Suprapubic skin (tissue), 4 donors: Measurements from ENCODE around the gene NAP1L4.

Experiments
- CTCF ChIP-seq, 2 donors: fragments of 200-600 bp in 1 of 2; fragments of 450-650 bp in 1 of 2; sonication (generic) in 1 of 2; IDR thresholded peaks; one replicate each; pipeline ENCODE4 v1.5.1; 2016 to 2019; ENCODE audit warnings: antibody characterized with exemption in 2 of 2, mild to moderate bottlenecking in 1 of 2, moderate library complexity in 1 of 2
- EP300 ChIP-seq: sonication (generic); formaldehyde crosslinking; IDR thresholded peaks from one replicate; pipeline ENCODE4 v1.6.1; 2017; ENCODE audit warnings: antibody characterized with exemption
- POLR2A ChIP-seq, 2 donors: fragments of 450-650 bp; IDR thresholded peaks; one replicate each; pipeline ENCODE4 v1.6.1; 2017; ENCODE audit warnings: antibody characterized with exemption in 2 of 2, mild to moderate bottlenecking in 2 of 2, moderate library complexity in 2 of 2
- POLR2AphosphoS5 ChIP-seq, 3 donors: sonication (generic); formaldehyde crosslinking; IDR thresholded peaks; one replicate each; pipeline ENCODE4 v1.6.1; 2017; ENCODE audit warnings: antibody characterized with exemption in 3 of 3

- TF ChIP-seq CTCF (IDR thresholded peaks at IDR 0.05) (no peak), POLR2AphosphoS5 (IDR thresholded peaks at IDR 0.05) (no peak), POLR2A (IDR thresholded peaks at IDR 0.05) (no peak), EP300 (no peak)
Observed at GRCh38 chr11:2940921-2941821, 51.0 kb downstream of the NAP1L4 start.
